ENCODE measurements around the gene GNB1L. TPM values are rescaled to one million over a fixed set of nuclear protein-coding genes. Genes with fewer than 3 reads are reported as not detected.

The GNB1L gene
- total and polyA plus RNA-seq, 2 of the 13 experiments (the other 11 are each of a cell fraction or from before 2014, with no cell fraction given) = 2.5 to 7.4 TPM

GRCh38 chr22:19855504-19856409 is 1.1 kb upstream of the GNB1L start (continued):
- no peak for TF ChIP-seq ZNF891 (CRISPR knock-in tag; IDR thresholded peaks at IDR 0.05)
- 0 out of 2 replicates have a peak, but pooled peaks have one; percentile 14 for TF ChIP-seq KAT8 (CRISPR knock-in tag; IDR thresholded peaks at IDR 0.05)
- peak; percentile 14; the same call in 1 of the 2 replicates for TF ChIP-seq ZNF292 (CRISPR knock-in tag; IDR thresholded peaks at IDR 0.05; ENCODE audit: borderline replicate concordance, low read depth)
- TF ChIP-seq, protein P1, sequence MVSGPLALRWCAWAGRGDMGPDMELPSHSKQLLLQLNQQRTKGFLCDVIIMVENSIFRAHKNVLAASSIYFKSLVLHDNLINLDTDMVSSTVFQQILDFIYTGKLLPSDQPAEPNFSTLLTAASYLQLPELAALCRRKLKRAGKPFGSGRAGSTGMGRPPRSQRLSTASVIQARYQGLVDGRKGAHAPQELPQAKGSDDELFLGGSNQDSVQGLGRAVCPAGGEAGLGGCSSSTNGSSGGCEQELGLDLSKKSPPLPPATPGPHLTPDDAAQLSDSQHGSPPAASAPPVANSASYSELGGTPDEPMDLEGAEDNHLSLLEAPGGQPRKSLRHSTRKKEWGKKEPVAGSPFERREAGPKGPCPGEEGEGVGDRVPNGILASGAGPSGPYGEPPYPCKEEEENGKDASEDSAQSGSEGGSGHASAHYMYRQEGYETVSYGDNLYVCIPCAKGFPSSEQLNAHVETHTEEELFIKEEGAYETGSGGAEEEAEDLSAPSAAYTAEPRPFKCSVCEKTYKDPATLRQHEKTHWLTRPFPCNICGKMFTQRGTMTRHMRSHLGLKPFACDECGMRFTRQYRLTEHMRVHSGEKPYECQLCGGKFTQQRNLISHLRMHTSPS (CRISPR knock-in tag; IDR thresholded peaks at IDR 0.05; ENCODE audit: low read depth) = 0 out of 2 replicates have a peak, but pooled peaks have one; percentile 41
- TF ChIP-seq RELA (CRISPR knock-in tag; IDR thresholded peaks at IDR 0.05) = no peak
- no peak for TF ChIP-seq SETDB1 (CRISPR knock-in tag; IDR thresholded peaks at IDR 0.05; ENCODE audit: borderline replicate concordance)
- TF ChIP-seq FOSL2 (CRISPR knock-in tag; IDR thresholded peaks at IDR 0.05) = peak; percentile 62; the same call in 1 of the 2 replicates
- peak; percentile 90 for TF ChIP-seq HNF4A (CRISPR knock-in tag; IDR thresholded peaks at IDR 0.05)
- TF ChIP-seq, protein P2, sequence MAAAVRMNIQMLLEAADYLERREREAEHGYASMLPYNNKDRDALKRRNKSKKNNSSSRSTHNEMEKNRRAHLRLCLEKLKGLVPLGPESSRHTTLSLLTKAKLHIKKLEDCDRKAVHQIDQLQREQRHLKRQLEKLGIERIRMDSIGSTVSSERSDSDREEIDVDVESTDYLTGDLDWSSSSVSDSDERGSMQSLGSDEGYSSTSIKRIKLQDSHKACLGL (CRISPR knock-in tag; IDR thresholded peaks at IDR 0.05) = no peak
- peak; percentile 51; the same call in 1 of the 2 replicates for TF ChIP-seq THAP11 (CRISPR knock-in tag; IDR thresholded peaks at IDR 0.05)
- TF ChIP-seq CEBPG (CRISPR knock-in tag; IDR thresholded peaks at IDR 0.05) = 0 out of 2 replicates have a peak, but pooled peaks have one; percentile 45
- no peak for TF ChIP-seq KDM4B (CRISPR knock-in tag; IDR thresholded peaks at IDR 0.05)
- TF ChIP-seq ZFP37 (CRISPR knock-in tag; IDR thresholded peaks at IDR 0.05; ENCODE audit: borderline replicate concordance) = peak; percentile 24; the same call in 1 of the 2 replicates
- TF ChIP-seq ATF7 (IDR thresholded peaks at IDR 0.05) = no peak
- TF ChIP-seq ATF7 (CRISPR knock-in tag; IDR thresholded peaks at IDR 0.05) = no peak
- TF ChIP-seq SP2 (CRISPR knock-in tag; IDR thresholded peaks at IDR 0.05) = no peak
- TF ChIP-seq MXD3 (CRISPR knock-in tag; IDR thresholded peaks at IDR 0.05) = no peak
- TF ChIP-seq DR1 (CRISPR knock-in tag; IDR thresholded peaks at IDR 0.05) = no peak
- TF ChIP-seq ZFY (CRISPR knock-in tag; IDR thresholded peaks at IDR 0.05) = peak; percentile 15; the same call in 1 of the 2 replicates
- no peak for TF ChIP-seq ZNF563 (CRISPR knock-in tag; IDR thresholded peaks at IDR 0.05)
- TF ChIP-seq CEBPB (IDR thresholded peaks at IDR 0.05; ENCODE audit: borderline replicate concordance, low read depth, low read length) = no peak
- TF ChIP-seq IKZF1 (IDR thresholded peaks at IDR 0.05) = no peak
- TF ChIP-seq EED (CRISPR knock-in tag; IDR thresholded peaks at IDR 0.05) = no peak
- TF ChIP-seq XRCC5 (optimal IDR thresholded peaks at IDR 0.05; ENCODE audit: low read length) = peak; percentile 25
- peak; percentile 24; the same call in 1 of the 2 replicates for TF ChIP-seq ZGPAT (CRISPR knock-in tag; IDR thresholded peaks at IDR 0.05)
- peak; percentile 49; the same call in 1 of the 2 replicates for TF ChIP-seq ESRRA (CRISPR knock-in tag; IDR thresholded peaks at IDR 0.05; ENCODE audit: low read depth)

Data from HepG2 (cell line).